HG03196 (cell line): ENCODE results near the gene ITGB4.

Source experiments
- ATAC-seq: cut with Tn5 transposase; IDR thresholded peaks from one replicate; pipeline ENCODE4 v1.9.1; 2021; ENCODE audit not compliant: unreplicated experiment

Gene ITGB4

GRCh38 chr17:75697651-75698291 is 23.5 kb upstream of the ITGB4 start:
- no peak for ATAC-seq

- ATAC-seq: no peak
Observed at GRCh38 chr17:75698659-75699058, 22.6 kb upstream of the ITGB4 start.

- ATAC-seq: no peak
Observed at GRCh38 chr17:75701288-75701687, 20.0 kb upstream of the ITGB4 start.

- ATAC-seq: no peak
Observed at GRCh38 chr17:75703191-75703590, 18.1 kb upstream of the ITGB4 start.

GRCh38 chr17:75703591-75703990 is 17.7 kb upstream of the ITGB4 start:
- ATAC-seq: no peak

GRCh38 chr17:75704963-75705875 is 16.0 kb upstream of the ITGB4 start:
- no peak for ATAC-seq

GRCh38 chr17:75706042-75706728 is 15.1 kb upstream of the ITGB4 start:
- no peak for ATAC-seq

- ATAC-seq: no peak
Observed at GRCh38 chr17:75707079-75707571, 14.1 kb upstream of the ITGB4 start.

- ATAC-seq: no peak
Observed at GRCh38 chr17:75712446-75712845, 8.8 kb upstream of the ITGB4 start.

GRCh38 chr17:75719732-75720131 is 1.5 kb upstream of the ITGB4 start:
- no peak for ATAC-seq

- no peak for ATAC-seq
Observed at GRCh38 chr17:75721463-75722011, 278 bp downstream of the ITGB4 start.

GRCh38 chr17:75722076-75722475 is 817 bp downstream of the ITGB4 start:
- no peak for ATAC-seq

- ATAC-seq: no peak
Observed at GRCh38 chr17:75722542-75723095, 1.4 kb downstream of the ITGB4 start.

- no peak for ATAC-seq
Observed at GRCh38 chr17:75723171-75723930, 2.1 kb downstream of the ITGB4 start.

- no peak for ATAC-seq
Observed at GRCh38 chr17:75724016-75725003, 3.1 kb downstream of the ITGB4 start.

- no peak for ATAC-seq
Observed at GRCh38 chr17:75725504-75725903, 4.2 kb downstream of the ITGB4 start.

- ATAC-seq: no peak
Observed at GRCh38 chr17:75727391-75727790, 6.1 kb downstream of the ITGB4 start.

GRCh38 chr17:75729351-75729750 is 8.1 kb downstream of the ITGB4 start:
- ATAC-seq: no peak

- no peak for ATAC-seq
Observed at GRCh38 chr17:75730065-75730464, 8.8 kb downstream of the ITGB4 start.
